ENCODE data around the gene GPC5.

GPC5 gene

DNA sequence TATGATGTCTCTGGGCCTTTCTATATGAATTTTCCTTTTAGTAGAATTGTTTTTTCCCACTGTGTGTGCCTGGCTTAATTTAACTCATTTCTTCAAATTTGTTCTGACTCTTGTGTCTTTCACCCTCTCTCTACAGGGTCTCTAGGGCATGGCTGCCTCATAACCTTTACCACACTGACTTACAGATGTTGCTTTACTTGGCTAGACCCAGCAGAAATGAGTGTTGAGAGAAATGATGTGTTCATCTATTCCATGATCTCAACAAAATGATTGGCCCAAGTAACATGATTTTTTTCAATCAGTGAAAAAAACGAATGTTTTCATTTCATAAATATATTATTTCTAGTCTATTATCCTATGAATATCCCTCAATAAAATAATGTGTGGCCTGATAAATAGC is 195.0 kb downstream of the GPC5 start:
- no peak for DNase-seq (ENCODE audit: low spot score)

DNA sequence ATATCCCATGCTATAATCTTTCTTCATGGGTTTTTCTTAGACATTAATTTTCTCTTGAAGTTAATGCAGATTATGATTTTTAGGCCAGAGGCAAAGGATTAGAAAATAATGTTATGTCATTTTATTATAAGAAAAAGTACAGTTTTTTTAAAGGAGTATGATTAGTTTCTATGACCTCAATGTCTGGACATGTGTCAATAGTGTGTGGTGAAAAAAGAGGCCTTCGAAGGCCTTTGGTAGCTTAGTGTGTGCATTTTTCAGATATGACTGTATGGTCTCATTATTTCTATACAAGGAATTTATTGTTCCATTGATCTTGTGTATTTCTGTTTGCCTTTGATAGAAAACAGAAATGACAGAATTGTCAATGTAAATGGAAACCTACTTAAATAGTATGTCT is 195.6 kb downstream of the GPC5 start:
- DNase-seq (ENCODE audit: low spot score) = no peak

- no peak for DNase-seq (ENCODE audit: low spot score)
Measured at GRCh38 chr13:91595677-91596076, 197.3 kb downstream of the GPC5 start.

DNA sequence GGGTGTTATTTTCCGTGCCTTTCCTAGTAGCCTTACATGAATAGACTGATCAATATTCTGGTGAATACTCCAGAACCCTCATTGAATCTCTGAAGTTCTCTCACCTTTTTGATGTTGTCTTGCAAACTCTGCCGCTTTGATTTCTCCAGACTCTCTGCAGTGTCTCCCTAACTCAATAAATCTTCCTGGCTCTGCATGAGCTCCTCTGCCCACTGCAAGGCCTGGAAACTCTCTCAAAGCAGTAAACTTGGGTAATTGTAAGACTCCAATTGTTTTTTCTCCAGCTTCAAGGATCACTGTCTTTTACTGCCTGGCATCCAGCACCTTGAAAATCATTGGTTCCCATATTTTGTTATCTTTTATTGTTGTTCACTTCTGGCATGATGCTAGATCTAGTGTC is 198.4 kb downstream of the GPC5 start:
- no peak for DNase-seq (ENCODE audit: low spot score)

DNA sequence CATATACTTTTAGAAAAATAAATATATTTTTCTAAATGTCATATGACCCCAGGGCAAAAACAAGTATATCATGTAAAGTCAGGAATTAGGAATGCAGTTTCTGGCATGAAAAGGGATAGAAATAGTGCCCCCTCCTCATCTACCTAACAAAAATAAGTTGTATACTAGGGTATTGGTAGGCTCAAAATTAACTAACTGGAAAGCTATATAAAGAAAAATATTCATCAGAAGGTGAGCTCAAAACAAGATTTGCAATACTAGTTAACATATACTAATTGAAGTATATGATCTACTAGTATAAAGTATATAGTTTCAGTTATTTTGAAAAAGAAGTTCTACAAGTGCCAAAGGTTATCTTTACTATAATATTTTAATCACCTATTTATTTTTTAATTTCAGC is 200.2 kb downstream of the GPC5 start:
- no peak for DNase-seq (ENCODE audit: low spot score)

DNA sequence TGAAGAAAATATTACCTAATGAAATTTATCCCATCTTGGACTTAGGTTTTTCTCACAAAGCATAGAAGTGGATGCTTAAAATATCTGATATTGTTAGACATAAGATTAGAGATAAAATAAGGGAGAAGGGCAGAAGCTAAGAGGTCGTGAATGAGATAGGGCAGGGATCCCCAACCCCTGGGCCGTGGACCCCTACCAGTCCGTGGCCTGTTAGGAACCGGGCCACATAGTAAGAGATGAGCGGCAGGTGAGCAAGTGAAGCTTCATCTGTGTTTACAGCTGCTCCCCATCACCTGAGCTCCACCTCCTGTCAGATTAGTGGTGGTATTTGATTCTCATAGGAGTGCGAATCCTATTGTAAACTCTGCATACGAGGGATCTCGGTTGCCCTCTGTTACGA is 202.9 kb downstream of the GPC5 start:
- no peak for DNase-seq (ENCODE audit: low spot score)

DNA sequence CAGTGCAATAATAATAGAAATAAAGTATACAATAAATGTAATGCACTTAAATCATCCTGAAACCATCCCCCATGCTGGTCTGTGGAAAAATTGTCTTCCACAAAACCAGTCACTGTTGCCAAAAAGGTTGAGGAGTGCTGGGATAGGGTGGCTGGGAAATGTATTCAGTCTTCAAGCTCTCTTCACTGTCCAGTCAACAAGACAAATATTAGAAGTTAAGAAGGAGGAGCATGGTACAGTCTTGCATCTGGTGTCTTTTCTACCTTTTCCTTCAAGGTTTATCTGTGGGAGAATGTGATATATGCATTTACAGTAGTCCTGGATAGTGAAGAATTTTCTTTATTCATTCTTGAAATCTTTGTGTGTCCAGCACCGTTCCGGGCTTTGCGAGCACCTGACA is 203.4 kb downstream of the GPC5 start:
- DNase-seq (ENCODE audit: low spot score) = no peak

DNA sequence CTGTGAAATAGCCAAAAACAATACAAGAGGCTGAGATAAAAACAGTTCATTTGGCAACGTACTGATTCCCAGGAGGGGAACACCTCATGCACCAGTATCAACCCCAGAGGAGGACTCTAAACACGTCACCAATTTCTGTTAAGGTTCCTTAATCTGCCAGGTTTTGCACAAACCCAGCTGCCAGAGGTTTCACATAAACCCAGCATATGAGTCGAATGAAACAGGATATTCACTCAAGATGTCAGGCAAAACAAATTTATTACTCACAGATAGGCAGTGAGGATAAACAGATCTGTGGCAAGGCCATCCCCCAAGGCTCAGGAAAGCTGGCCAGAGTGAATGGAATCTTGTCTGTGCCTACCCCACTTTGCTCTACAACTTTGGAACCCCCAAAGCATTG is 210.9 kb downstream of the GPC5 start:
- no peak for DNase-seq (ENCODE audit: low spot score)

GRCh38 chr13:91618315-91618714 is 219.9 kb downstream of the GPC5 start:
- no peak for DNase-seq (ENCODE audit: low spot score)

DNA sequence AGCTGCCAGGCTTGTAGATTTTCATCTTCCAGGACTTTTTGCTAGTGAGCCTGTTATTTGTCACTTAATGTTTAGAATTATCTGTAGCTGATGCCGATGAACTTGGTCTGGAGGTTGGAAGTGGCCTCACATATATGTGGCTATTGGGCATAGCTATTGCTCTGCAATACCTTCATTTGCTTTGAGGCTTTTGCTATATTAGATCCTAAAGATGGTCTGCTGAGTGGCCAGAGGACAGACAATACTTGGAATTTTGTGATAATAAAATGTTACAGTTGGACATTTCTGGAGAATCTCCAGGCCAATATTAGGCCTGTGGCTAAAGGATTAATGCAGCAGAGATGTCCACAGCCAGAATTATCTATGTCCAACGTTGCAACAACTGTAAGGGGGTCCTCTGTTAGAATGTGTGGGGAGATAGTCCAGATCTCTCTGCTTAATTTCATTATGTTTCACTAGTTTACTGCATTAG is 222.3 kb downstream of the GPC5 start:
- no peak for DNase-seq (ENCODE audit: low spot score)

DNA sequence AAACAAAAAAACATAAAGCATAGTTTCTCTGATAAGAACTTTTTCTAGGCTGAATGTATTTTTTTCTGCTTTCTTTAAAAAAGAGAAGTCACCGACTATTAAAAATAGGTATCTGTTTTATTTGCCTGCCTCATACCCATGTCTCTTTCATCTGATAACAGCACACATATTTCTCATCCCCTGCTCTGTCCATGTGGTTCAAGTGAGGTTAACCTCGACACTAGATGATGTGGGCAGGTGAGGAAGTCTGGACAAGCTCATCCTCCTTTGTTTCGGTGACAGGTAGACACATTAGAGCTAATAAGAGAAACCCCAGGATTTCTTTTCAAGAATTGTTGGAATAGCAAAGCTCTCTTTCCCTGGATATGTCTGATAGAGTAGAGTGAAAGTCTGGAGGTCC is 222.7 kb downstream of the GPC5 start:
- no peak for DNase-seq (ENCODE audit: low spot score)

- DNase-seq (ENCODE audit: low spot score) = no peak
Measured at GRCh38 chr13:91621963-91622362, 223.5 kb downstream of the GPC5 start.

GRCh38 chr13:91622778-91623550 is 224.5 kb downstream of the GPC5 start:
- DNase-seq (ENCODE audit: low spot score) = no peak

DNA sequence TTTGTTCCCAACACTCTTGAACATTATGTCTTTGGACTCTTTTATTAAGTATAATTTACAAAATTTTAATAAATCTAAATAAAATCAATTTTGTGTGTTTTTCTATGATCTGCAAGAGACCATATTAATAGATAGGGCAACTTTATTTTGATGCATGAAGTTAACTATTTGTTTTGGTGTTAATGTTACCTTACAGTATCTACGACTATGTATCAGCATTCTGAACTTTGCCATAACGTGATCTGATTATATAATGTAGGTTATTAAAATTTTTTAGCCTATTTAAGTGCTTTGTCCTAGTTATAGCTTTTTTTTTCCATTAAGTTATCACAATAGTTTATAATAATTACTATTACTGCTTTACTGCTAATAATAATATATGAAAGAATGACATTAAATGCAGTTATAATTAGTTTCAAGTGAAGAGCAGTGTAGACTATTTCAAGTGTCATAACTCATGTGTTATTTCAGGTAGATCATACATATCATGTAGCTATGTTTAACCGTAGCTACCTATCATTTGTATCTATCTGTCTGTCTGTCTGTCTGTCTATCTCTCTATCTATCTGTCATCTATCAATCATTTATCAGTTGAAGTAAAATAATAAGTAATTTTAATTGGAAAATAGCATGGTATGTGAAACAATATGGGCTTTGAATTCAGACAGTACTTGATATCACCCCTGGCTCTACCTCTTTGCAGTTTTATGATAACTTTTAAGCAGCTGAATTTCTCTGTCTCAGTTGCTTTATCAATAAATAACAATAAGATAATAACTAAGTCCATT is 229.7 kb downstream of the GPC5 start:
- no peak for DNase-seq (ENCODE audit: low spot score)

GRCh38 chr13:91630946-91631345 is 232.5 kb downstream of the GPC5 start:
- no peak for DNase-seq (ENCODE audit: low spot score)

DNA sequence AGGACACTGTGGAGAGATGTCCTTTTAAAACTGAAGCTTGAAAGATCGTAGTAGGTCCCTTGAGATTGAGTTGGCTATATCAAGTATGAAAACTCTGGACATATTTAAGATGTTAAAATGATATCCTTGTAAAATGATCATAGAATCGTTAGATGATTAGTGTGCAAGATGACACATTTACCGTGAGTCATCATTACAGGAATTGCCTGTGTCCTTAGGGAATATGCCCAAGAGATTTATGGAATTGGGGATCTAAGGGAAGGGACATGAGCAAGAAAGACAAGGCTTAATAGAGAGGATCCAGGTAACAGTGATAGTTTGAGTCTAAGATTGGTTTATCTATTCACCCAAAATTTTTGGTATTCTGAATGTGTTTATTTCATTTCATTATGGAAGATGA is 233.7 kb downstream of the GPC5 start:
- DNase-seq (ENCODE audit: low spot score) = no peak

- no peak for DNase-seq (ENCODE audit: low spot score)
Measured at GRCh38 chr13:91639330-91639729, 240.9 kb downstream of the GPC5 start.

GRCh38 chr13:91643394-91643793 is 245.0 kb downstream of the GPC5 start:
- DNase-seq (ENCODE audit: low spot score) = no peak

DNA sequence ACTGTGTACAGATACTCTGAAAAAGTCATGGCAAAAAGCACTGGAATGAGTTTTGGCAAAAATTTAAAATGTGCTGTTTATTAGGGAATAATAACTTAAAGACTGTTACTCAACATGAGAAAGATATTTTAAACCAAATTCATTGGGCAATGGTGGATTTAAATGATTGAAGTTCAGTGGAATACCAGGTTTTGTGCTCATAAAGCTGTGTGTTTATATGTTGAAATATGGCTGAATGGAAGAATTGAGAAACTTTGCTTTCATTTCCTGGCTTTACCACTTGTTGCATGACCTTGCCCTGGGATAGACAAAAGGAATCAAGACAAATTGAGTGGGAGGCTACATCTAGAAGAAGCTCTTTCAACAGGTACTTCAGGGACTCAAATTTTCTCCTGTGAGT is 246.4 kb downstream of the GPC5 start:
- no peak for DNase-seq (ENCODE audit: low spot score)

- DNase-seq (ENCODE audit: low spot score) = no peak
Measured at GRCh38 chr13:91647361-91647990, 249.1 kb downstream of the GPC5 start.

GRCh38 chr13:91648012-91648411 is 249.6 kb downstream of the GPC5 start:
- no peak for DNase-seq (ENCODE audit: low spot score)

DNA sequence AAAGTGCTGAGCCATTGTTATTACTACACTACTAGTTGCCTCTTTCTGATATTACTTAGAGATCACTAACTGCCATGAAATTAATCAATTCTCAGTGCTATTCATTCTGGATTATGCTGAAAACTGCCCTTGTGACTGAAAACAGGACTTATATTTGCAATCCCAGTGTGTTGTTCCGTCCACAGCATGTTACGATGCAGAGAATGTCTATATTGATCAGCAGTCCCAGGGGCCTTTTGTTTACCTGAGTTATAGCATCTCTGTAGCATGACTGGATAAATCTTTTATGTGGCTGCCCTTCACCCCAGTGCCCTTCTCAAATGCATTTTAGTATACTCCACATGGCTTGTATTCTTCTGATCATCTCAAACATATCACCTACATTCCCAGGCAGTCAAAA is 251.0 kb downstream of the GPC5 start:
- DNase-seq (ENCODE audit: low spot score) = no peak
